Large intestine (tissue), 3 donors: ENCODE data around the gene ZDHHC14. TPM values are rescaled to one million over a fixed set of nuclear protein-coding genes. Genes with fewer than 3 reads are reported as not detected.

Experiments used
- DNase-seq, 2 donors: peaks; one replicate each; pipeline versions ENCODE4 v3.0.0 to v3.0.0-alpha.2; 2013
- H3K27ac ChIP-seq: one replicate; pipeline ENCODE4 v1.5.1; 2013; ENCODE audit warnings: low read length
- H3K27me3 ChIP-seq: 2 replicates; pipeline ENCODE4 v1.6.1; 2013; ENCODE audit warnings: low read length; ENCODE audit not compliant: control insufficient read depth, insufficient read depth
- H3K36me3 ChIP-seq: 2 replicates; pipeline ENCODE4 v1.6.1; 2013; ENCODE audit warnings: low read length; ENCODE audit not compliant: control insufficient read depth, insufficient read depth
- H3K4me1 ChIP-seq: one replicate; pipeline ENCODE4 v1.6.1; 2013; ENCODE audit warnings: low read length; ENCODE audit not compliant: control insufficient read depth, insufficient read depth
- H3K4me3 ChIP-seq: one replicate; pipeline ENCODE4 v1.5.1; 2013; ENCODE audit warnings: low read length
- H3K9me3 ChIP-seq: one replicate; pipeline ENCODE4 v1.6.1; 2013; ENCODE audit warnings: mild to moderate bottlenecking, low read depth, low read length, moderate library complexity; ENCODE audit not compliant: control insufficient read depth
- WGBS: methylation state at CpG from one replicate; pipeline ENCODE4 v1.1.5; 2013; ENCODE audit warnings: low lambda C conversion rate; ENCODE audit not compliant: insufficient coverage; 5-methylcytosine and 5-hydroxymethylcytosine counted together
- polyA plus RNA-seq: library from polyadenylated mRNA; unstranded; fragments of 120-200 nt; gene quantifications from one replicate; pipeline ENCODE4 v1.2.1, GENCODE V29; 2013

ZDHHC14 gene
- polyA plus RNA-seq, 1 donor: 26.5 TPM

GRCh38 chr6:157490611-157491269 lies 109.8 kb downstream of the ZDHHC14 start:
- no peak overlapping the region for H3K27ac ChIP-seq
- no peak overlapping the region for H3K4me3 ChIP-seq
- no CpG with 5 or more reads among the region's 16 CpGs for WGBS
- no peaks in the 10 kb centered on the region for H3K4me1 ChIP-seq
- no peaks in the 10 kb centered on the region for H3K9me3 ChIP-seq
- H3K27me3 ChIP-seq: no peaks in the 10 kb centered on the region
- no peak for DNase-seq
- H3K36me3 ChIP-seq: no peaks in the 10 kb centered on the region

GRCh38 chr6:157491571-157492232 lies 110.7 kb downstream of the ZDHHC14 start:
- Histone ChIP-seq H3K9me3 (no peaks in the 10 kb centered on the region), H3K36me3 (peaks cover 2% of the 10 kb centered on the region), H3K4me3 (no peak overlapping the region), H3K27ac (no peak overlapping the region), H3K4me1 (no peaks in the 10 kb centered on the region), H3K27me3 (no peaks in the 10 kb centered on the region)
- no peak for DNase-seq
- no CpG with 5 or more reads among the region's 20 CpGs for WGBS

GRCh38 chr6:157492249-157492648 lies 111.3 kb downstream of the ZDHHC14 start:
- no CpG with 5 or more reads among the region's 12 CpGs for WGBS
- no peaks in the 10 kb centered on the region for H3K27me3 ChIP-seq
- peaks cover 2% of the 10 kb centered on the region for H3K36me3 ChIP-seq
- H3K4me1 ChIP-seq: no peaks in the 10 kb centered on the region
- H3K27ac ChIP-seq: no peak overlapping the region
- H3K4me3 ChIP-seq: no peak overlapping the region
- no peak for DNase-seq
- no peaks in the 10 kb centered on the region for H3K9me3 ChIP-seq

GRCh38 chr6:157492741-157493140 lies 111.8 kb downstream of the ZDHHC14 start:
- Histone ChIP-seq H3K4me1 (no peaks in the 10 kb centered on the region), H3K27me3 (no peaks in the 10 kb centered on the region), H3K27ac (no peak overlapping the region), H3K9me3 (no peaks in the 10 kb centered on the region), H3K4me3 (no peak overlapping the region), H3K36me3 (peaks cover 2% of the 10 kb centered on the region)
- WGBS: 92% methylated on average over 2 of the region's 3 CpGs
- no peak for DNase-seq

GRCh38 chr6:157493173-157493572 lies 112.2 kb downstream of the ZDHHC14 start:
- H3K9me3 ChIP-seq: no peaks in the 10 kb centered on the region
- no peak overlapping the region for H3K4me3 ChIP-seq
- no peaks in the 10 kb centered on the region for H3K27me3 ChIP-seq
- H3K4me1 ChIP-seq: no peaks in the 10 kb centered on the region
- no peak overlapping the region for H3K27ac ChIP-seq
- no peak for DNase-seq
- whole genome bisulfite sequencing: no CpG with 5 or more reads among the region's 11 CpGs
- peaks cover 2% of the 10 kb centered on the region for H3K36me3 ChIP-seq

- no CpG with 5 or more reads among the region's 10 CpGs for WGBS
- no peaks in the 10 kb centered on the region for H3K4me1 ChIP-seq
Observed at GRCh38 chr6:157493576-157493975, 112.6 kb downstream of the ZDHHC14 start.

GRCh38 chr6:157494132-157494710 lies 113.2 kb downstream of the ZDHHC14 start:
- no peak for DNase-seq
- Histone ChIP-seq H3K27ac (no peak overlapping the region), H3K4me3 (no peak overlapping the region), H3K27me3 (no peaks in the 10 kb centered on the region), H3K36me3 (peaks cover 2% of the 10 kb centered on the region), H3K9me3 (no peaks in the 10 kb centered on the region), H3K4me1 (no peaks in the 10 kb centered on the region)
- WGBS: 40% methylated on average over 1 of the region's 6 CpGs

More at GRCh38 chr6:157493576-157493975, 112.6 kb downstream of the ZDHHC14 start:
- Histone ChIP-seq H3K4me3 (no peak overlapping the region), H3K27ac (no peak overlapping the region), H3K9me3 (no peaks in the 10 kb centered on the region), H3K27me3 (no peaks in the 10 kb centered on the region), H3K36me3 (peaks cover 2% of the 10 kb centered on the region)
- no peak for DNase-seq

GRCh38 chr6:157496534-157497095 lies 115.6 kb downstream of the ZDHHC14 start:
- Histone ChIP-seq H3K27ac (no peak overlapping the region), H3K27me3 (no peaks in the 10 kb centered on the region), H3K36me3 (peaks cover 2% of the 10 kb centered on the region), H3K9me3 (no peaks in the 10 kb centered on the region), H3K4me1 (no peaks in the 10 kb centered on the region), H3K4me3 (no peak overlapping the region)
- 100% methylated on average over 1 of the region's 5 CpGs for WGBS
- DNase-seq: no peak

GRCh38 chr6:157497579-157497978 lies 116.6 kb downstream of the ZDHHC14 start:
- WGBS: no CpG with 5 or more reads among the region's 2 CpGs
- Histone ChIP-seq H3K4me3 (no peak overlapping the region), H3K36me3 (peaks cover 2% of the 10 kb centered on the region), H3K27ac (no peak overlapping the region), H3K9me3 (no peaks in the 10 kb centered on the region), H3K27me3 (no peaks in the 10 kb centered on the region), H3K4me1 (no peaks in the 10 kb centered on the region)
- DNase-seq: no peak

GRCh38 chr6:157498817-157499216 lies 117.8 kb downstream of the ZDHHC14 start:
- no CpG with 5 or more reads among the region's 2 CpGs for WGBS

More at GRCh38 chr6:157498817-157499216, 117.8 kb downstream of the ZDHHC14 start:
- H3K27ac ChIP-seq: no peak overlapping the region
- no peaks in the 10 kb centered on the region for H3K4me1 ChIP-seq
- H3K36me3 ChIP-seq: peaks cover 2% of the 10 kb centered on the region
- no peaks in the 10 kb centered on the region for H3K27me3 ChIP-seq
- H3K4me3 ChIP-seq: no peak overlapping the region
- no peak for DNase-seq
- H3K9me3 ChIP-seq: no peaks in the 10 kb centered on the region
